Keratinocyte (primary cell): Measurements from ENCODE around the gene SMDT1.

ENCODE experiments used
- CTCF ChIP-seq, 3 experiments: IDR thresholded peaks in 1 of 3; conservative IDR thresholded peaks in 1 of 3; optimal IDR thresholded peaks in 1 of 3; 2 replicates in 2 of 3; 3 replicates in 1 of 3; pipeline versions ENCODE3 to v1.5.1; 2011; ENCODE audit warnings: low read length in 3 of 3, mild to moderate bottlenecking in 3 of 3, moderate library complexity in 2 of 3, control low read depth in 1 of 3, inconsistent platforms in 1 of 3; ENCODE audit not compliant: insufficient read depth in 2 of 3; ENCODE audit errors: extremely low read depth in 1 of 3
- EZH2 ChIP-seq: IDR thresholded peaks from one replicate; pipeline ENCODE4 v1.6.1; 2012; ENCODE audit warnings: inconsistent platforms, mild to moderate bottlenecking, low read length, moderate library complexity

GRCh38 chr22:42039271-42039670, 40.2 kb upstream of the SMDT1 start:
- TF ChIP-seq EZH2 = no peak
- no peak for TF ChIP-seq CTCF (optimal IDR thresholded peaks at IDR 0.05 in 1 of 3, IDR thresholded peaks at IDR 0.05 in 1 of 3, conservative IDR thresholded peaks at IDR 0.05 in 1 of 3; ENCODE audit: extremely low read depth in 1 of 3, insufficient read depth in 2 of 3, low read length in 3 of 3)
